Type B pancreatic cell (in vitro differentiated cells): Measurements from ENCODE around the gene PRDM4. TPM values are rescaled to one million over a fixed set of nuclear protein-coding genes. Genes with fewer than 3 reads are reported as not detected.

Experiments used
- DNase-seq: peaks from one replicate; pipeline ENCODE4 v3.0.0; 2021; ENCODE audit warnings: mixed read lengths; ENCODE audit not compliant: unreplicated experiment; ENCODE audit errors: extremely low spot score
- H3K27ac Mint-ChIP-seq: 2 replicates; pipeline ENCODE4 v1.8.0; 2021; ENCODE audit warnings: mild to moderate bottlenecking, mixed read lengths
- H3K27me3 Mint-ChIP-seq: 2 replicates; pipeline ENCODE4 v1.8.0; 2021; ENCODE audit warnings: mixed read lengths
- H3K36me3 Mint-ChIP-seq: 2 replicates; pipeline ENCODE4 v1.8.0; 2021; ENCODE audit warnings: mixed read lengths
- H3K4me1 Mint-ChIP-seq: one replicate; pipeline ENCODE4 v1.8.0; 2021; ENCODE audit warnings: mixed read lengths; ENCODE audit not compliant: unreplicated experiment
- H3K4me3 Mint-ChIP-seq: 2 replicates; pipeline ENCODE4 v1.8.0; 2021; ENCODE audit warnings: mild to moderate bottlenecking, mixed read lengths
- H3K9me3 Mint-ChIP-seq: 2 replicates; pipeline ENCODE4 v1.8.0; 2021; ENCODE audit warnings: mixed read lengths
- CTCF ChIP-seq: fragments of 200-600 bp; sonication (generic); conservative IDR thresholded peaks from 2 replicates; pipeline ENCODE4 v1.5.0; 2021; ENCODE audit warnings: antibody characterized with exemption, mild to moderate bottlenecking
- long read RNA-seq: library from polyadenylated mRNA; unstranded; transcript quantifications from one replicate; pipeline ENCODE4 v2.0.0, GENCODE V29; 2020
- total RNA-seq: library from RNA; stranded (reverse); gene quantifications from 2 replicates; pipeline ENCODE4 v1.2.1, GENCODE V29; 2021; ENCODE audit warnings: low replicate concordance

PRDM4 gene
- total RNA-seq = 35.0 and 38.9 TPM in 2 replicates
- long read RNA-seq, full-length matches to known transcripts = 2 of 27 reads
- long read RNA-seq, partial matches to known transcripts = 22 of 27 reads
- long read RNA-seq, other reads (novel, unspliced or antisense) = 3 of 27 reads

DNA sequence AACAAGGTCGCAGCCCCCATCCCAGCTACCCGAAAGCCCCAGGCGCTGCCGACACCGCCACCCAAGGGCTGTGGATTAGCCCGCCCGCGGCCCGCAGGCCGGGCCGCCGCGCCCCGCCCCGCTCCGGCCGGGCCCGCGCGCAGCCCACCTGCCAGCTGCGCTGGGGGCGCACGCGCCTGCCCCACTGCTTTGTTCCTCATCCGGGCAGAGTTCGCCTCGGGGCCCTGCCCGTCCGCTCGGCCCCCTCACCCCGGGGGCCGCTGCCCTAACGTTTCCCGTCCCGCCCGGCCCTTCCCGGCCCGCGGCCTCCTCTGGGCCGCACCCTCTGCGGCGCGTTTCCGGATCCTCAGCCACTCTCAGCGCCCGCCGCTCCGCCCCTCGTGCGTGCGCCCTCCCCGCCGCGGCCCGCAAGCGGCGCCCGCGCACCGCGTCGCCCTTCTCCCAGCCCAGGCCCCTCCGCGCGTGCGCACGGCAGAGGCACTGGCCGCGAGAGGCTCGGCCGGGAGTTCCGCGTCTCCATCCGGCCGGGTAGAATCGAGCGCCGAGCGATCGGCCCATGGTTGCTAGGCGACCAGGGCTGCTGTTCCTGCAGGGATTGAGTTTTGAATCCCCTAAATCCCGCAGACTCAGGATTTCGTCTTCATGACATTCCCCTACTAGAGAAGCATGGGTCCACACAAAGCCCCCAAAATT lies at the start of gene PRDM4:
Gene PRDM4 (minus strand): TSS at position 329 of the 693 bp plus-strand sequence. CDS start 622 bp downstream, outside the sequence.
- peak within 1 kb of the TSS; percentile 91 for H3K4me3 Mint-ChIP-seq
- no peaks in the 10 kb centered on the region for H3K27me3 Mint-ChIP-seq
- H3K27ac Mint-ChIP-seq = peak within 1 kb of the TSS; percentile 94
- peaks cover 5% of the 10 kb centered on the region for H3K36me3 Mint-ChIP-seq
- H3K9me3 Mint-ChIP-seq = no peaks in the 10 kb centered on the region
- H3K4me1 Mint-ChIP-seq = peaks cover 14% of the 10 kb centered on the region
- peak; percentile 98 for DNase-seq
- peak; percentile 52 for TF ChIP-seq CTCF

DNA sequence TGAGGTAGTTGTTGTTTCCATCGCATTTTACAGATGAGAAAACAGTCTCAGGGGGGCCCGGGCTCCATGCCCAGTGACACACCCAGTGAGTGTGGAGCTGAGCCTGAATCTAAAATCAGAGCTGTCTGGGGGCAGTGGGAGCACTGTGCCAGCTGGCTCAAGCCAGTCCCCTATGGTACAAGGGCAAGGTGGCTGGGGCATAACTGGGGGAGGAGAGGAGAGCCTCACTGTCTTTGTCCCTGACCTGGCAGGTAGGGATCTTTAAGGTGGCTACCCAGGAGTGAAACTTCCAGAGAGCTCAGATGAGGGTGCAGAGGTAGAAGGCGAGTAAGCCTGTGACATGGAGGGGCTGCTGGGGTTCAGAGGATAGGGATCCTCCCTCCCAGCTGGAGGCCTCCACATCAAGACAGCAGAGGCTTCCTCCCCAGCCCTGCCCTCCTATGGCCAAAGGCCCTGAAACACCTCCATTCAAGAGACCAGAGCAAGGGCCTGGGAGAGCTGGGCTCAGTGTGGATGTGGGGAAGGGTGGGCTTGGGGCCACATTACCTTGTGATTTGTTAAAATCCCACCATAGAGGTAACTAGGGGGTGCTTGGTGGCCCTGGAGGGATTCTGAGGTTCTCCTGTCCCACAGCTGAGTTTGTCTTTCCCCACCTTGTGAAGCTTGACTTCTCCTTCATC lies 46.7 kb upstream of the PRDM4 start:
- H3K4me1 Mint-ChIP-seq = no peaks in the 10 kb centered on the region
- no peaks in the 10 kb centered on the region for H3K9me3 Mint-ChIP-seq
- peak; percentile 29 for DNase-seq
- TF ChIP-seq CTCF = no peak
- peaks cover 2% of the 10 kb centered on the region for H3K27me3 Mint-ChIP-seq
- H3K27ac Mint-ChIP-seq = no peak overlapping the region
- no peak overlapping the region for H3K4me3 Mint-ChIP-seq
- H3K36me3 Mint-ChIP-seq = no peaks in the 10 kb centered on the region

DNA sequence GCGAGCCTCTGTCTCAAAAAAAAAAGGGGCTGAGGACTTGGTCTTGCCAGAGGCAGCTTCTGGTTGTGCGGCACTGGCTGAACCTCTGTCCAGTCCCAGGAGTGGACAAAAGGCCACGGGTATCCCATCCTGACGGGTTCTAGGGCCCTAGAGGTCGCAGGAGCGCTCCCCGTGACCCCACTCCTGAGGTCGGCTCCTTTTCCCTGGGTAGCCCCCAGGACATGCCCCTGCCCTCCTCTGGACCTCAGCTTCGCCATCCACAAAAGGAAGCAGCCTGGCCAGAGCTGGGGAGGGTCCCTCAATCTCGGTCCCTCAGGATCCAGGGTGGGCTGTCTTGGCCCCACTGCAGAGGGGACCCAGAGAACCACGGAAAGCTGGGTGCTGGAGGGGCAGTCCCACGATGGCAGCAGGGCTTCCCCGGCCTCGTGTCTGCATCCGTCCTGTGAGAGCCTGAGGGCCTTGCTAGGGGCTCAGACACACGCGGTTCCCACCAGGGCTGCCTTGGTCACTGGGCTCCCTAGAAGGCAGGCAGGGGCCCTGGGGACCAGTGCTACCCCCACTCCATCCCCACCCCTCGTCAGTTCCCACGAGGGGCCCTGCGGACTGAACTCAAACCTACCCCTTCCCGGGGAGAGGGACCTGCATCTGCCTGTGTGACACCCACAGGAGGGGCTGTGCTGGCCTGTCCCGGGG lies 44.7 kb upstream of the PRDM4 start:
- H3K4me3 Mint-ChIP-seq = no peak overlapping the region
- H3K4me1 Mint-ChIP-seq = no peaks in the 10 kb centered on the region
- peaks cover 5% of the 10 kb centered on the region for H3K27me3 Mint-ChIP-seq
- TF ChIP-seq CTCF = no peak
- DNase-seq = no peak
- no peaks in the 10 kb centered on the region for H3K9me3 Mint-ChIP-seq
- H3K27ac Mint-ChIP-seq = no peak overlapping the region
- no peaks in the 10 kb centered on the region for H3K36me3 Mint-ChIP-seq

DNA sequence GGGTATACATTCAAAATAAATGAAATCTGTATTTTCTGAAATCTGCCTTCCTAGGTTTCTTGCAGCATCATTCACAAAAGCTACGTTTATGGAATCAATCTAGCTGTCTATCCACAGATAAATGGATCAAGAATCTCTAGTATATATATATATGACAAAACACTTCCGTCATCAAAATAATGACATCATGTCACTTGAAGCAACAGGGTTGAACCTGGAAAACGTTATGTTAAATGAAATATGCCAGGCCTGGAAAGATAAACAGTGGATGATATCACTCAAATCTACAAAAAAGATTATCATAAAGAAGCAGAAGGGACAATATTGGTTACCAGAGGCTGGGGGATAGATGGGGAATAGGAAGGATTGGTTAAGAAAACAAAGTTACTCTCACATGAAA lies 42.2 kb upstream of the PRDM4 start:
- DNase-seq = no peak
- TF ChIP-seq CTCF = no peak
- no peak overlapping the region for H3K4me3 Mint-ChIP-seq
- no peaks in the 10 kb centered on the region for H3K9me3 Mint-ChIP-seq
- no peaks in the 10 kb centered on the region for H3K36me3 Mint-ChIP-seq
- no peaks in the 10 kb centered on the region for H3K4me1 Mint-ChIP-seq
- H3K27ac Mint-ChIP-seq = no peak overlapping the region
- peaks cover 5% of the 10 kb centered on the region for H3K27me3 Mint-ChIP-seq

- H3K4me3 Mint-ChIP-seq = no peak overlapping the region
Observed at GRCh38 chr12:107801150-107801549, 40.2 kb upstream of the PRDM4 start.

More at GRCh38 chr12:107801150-107801549, 40.2 kb upstream of the PRDM4 start:
- no peaks in the 10 kb centered on the region for H3K4me1 Mint-ChIP-seq
- H3K27ac Mint-ChIP-seq = no peak overlapping the region
- H3K9me3 Mint-ChIP-seq = no peaks in the 10 kb centered on the region
- no peaks in the 10 kb centered on the region for H3K36me3 Mint-ChIP-seq
- peaks cover 8% of the 10 kb centered on the region for H3K27me3 Mint-ChIP-seq
- DNase-seq = no peak
- TF ChIP-seq CTCF = no peak
